GM13977 (cell line): Measurements from ENCODE around the gene MAJIN.

Experiments
- DNase-seq: peaks from one replicate; pipeline ENCODE4 v3.0.0; 2012; ENCODE audit warnings: low spot score
- CTCF ChIP-seq: IDR thresholded peaks from 2 replicates; pipeline ENCODE4 v1.5.1; 2012; ENCODE audit warnings: mild to moderate bottlenecking, control low read depth; ENCODE audit not compliant: insufficient read depth; ENCODE audit errors: extremely low read depth, missing control alignments
- in situ Hi-C: fragments of 300-500 bp; cut with MboI; formaldehyde crosslinking; loops from one replicate; pipeline ENCODE4 v1.12.0; 2022; ENCODE audit warnings: low sequenced_read_pairs, low pct_unique_long_range_greater_than_20kb, mixed read lengths, inconsistent platforms; ENCODE audit not compliant: unreplicated experiment

The MAJIN gene

GRCh38 chr11:64892838-64893193, 79.1 kb downstream of the MAJIN start:
- in situ Hi-C loops, result loop anchor here (5.0 kb wide), 1 partner anchor 46 kb away; no protein-coding TSS in a partner anchor
- no peak for TF ChIP-seq CTCF
- no peak for DNase-seq

- in situ Hi-C loops, result loop anchor here (5.0 kb wide), 1 partner anchor 45 kb away; no protein-coding TSS in a partner anchor
- no peak for DNase-seq
- TF ChIP-seq CTCF, result no peak
These were observed 79.5 kb downstream of the MAJIN start for GRCh38 chr11:64892411-64892831.

- in situ Hi-C loops, result loop anchor here (5.0 kb wide), 1 partner anchor 45 kb away; no protein-coding TSS in a partner anchor
- TF ChIP-seq CTCF, result no peak
- no peak for DNase-seq
These were observed 80.0 kb downstream of the MAJIN start for GRCh38 chr11:64891880-64892279.

GRCh38 chr11:64891215-64891848, 80.6 kb downstream of the MAJIN start:
- DNase-seq, result no peak
- in situ Hi-C loops, result loop anchor here (5.0 kb wide), 1 partner anchor 44 kb away; no protein-coding TSS in a partner anchor
- no peak for TF ChIP-seq CTCF

GRCh38 chr11:64890522-64890939, 81.4 kb downstream of the MAJIN start:
- TF ChIP-seq CTCF, result no peak
- in situ Hi-C loops, result loop anchor here (5.0 kb wide), 1 partner anchor 43 kb away; no protein-coding TSS in a partner anchor
- DNase-seq, result no peak

GRCh38 chr11:64888729-64889511, 83.0 kb downstream of the MAJIN start:
- no peak for TF ChIP-seq CTCF
- no peak for DNase-seq
- in situ Hi-C loops, result no loop called here
